ENCODE data around the gene ZSWIM4. TPM values are rescaled to one million over a fixed set of nuclear protein-coding genes. Genes with fewer than 3 reads are reported as not detected.

Gene ZSWIM4
- total and polyA plus RNA-seq, 10 of the 15 experiments (the other 5 are each of a cell fraction or from before 2014, with no cell fraction given) = 0.73 to 11.1 (median 1.8) TPM; not detected in 2

- no peak for TF ChIP-seq ZBTB11 (CRISPR knock-in tag; IDR thresholded peaks at IDR 0.05)
- no peak for TF ChIP-seq GABPA (IDR thresholded peaks at IDR 0.05; ENCODE audit: low read depth)
- no peak for TF ChIP-seq SREBF2 (IDR thresholded peaks at IDR 0.05; ENCODE audit: low read length)
- no peak for TF ChIP-seq ZZZ3 (IDR thresholded peaks at IDR 0.05; ENCODE audit: control insufficient read depth, insufficient read length, low read depth)
- TF ChIP-seq BCL3 (IDR thresholded peaks at IDR 0.05; ENCODE audit: borderline replicate concordance, insufficient read depth, low read depth, low read length, poor library complexity, severe bottlenecking) = no peak
- no peak for TF ChIP-seq MLLT1 (IDR thresholded peaks at IDR 0.05)
- TF ChIP-seq SRF (IDR thresholded peaks at IDR 0.05; ENCODE audit: low read depth in 2 of 2, low read length in 2 of 2) = no peak
- no peak for TF ChIP-seq CHD4 (IDR thresholded peaks at IDR 0.05)
- TF ChIP-seq ATF7 (IDR thresholded peaks at IDR 0.05; ENCODE audit: low read depth) = no peak
- no peak for TF ChIP-seq KAT2A (conservative IDR thresholded peaks at IDR 0.05; ENCODE audit: control insufficient read depth, low read depth, low read length)
- TF ChIP-seq NR2C1 (IDR thresholded peaks at IDR 0.05) = no peak
Measured at GRCh38 chr19:13831537-13832467, 36.6 kb downstream of the ZSWIM4 start (continued).

Data from GM12878 (cell line).